Fibroblast of pulmonary artery (primary cell): Measurements from ENCODE around the gene PDLIM3.
A peak's percentile ranks its signal among the peaks of the same experiment; 100 is the strongest.
"Not testable (repeated sequence)": the region's sequence is repeated elsewhere in the genome, so short reads cannot be mapped to it uniquely, and the experiment has no call there.

Source experiments
- DNase-seq: peaks from one replicate; pipeline ENCODE4 v3.0.0-alpha.2; 2010; ENCODE audit warnings: low read depth
- H3K4me3 ChIP-seq: replicated peaks from 2 replicates; pipeline ENCODE4 v1.5.1; 2011; ENCODE audit warnings: low read depth, mild to moderate bottlenecking, control low read depth, low read length, moderate library complexity
- TF ChIP-seq, protein P1 (sequence below): IDR thresholded peaks from 2 replicates; pipeline ENCODE4 v1.5.1; 2011; ENCODE audit warnings: mild to moderate bottlenecking, control low read depth, low read length, inconsistent platforms; ENCODE audit errors: missing control alignments

The PDLIM3 gene

GRCh38 chr4:185565696-185566095 lies 30.4 kb upstream of the PDLIM3 start:
- DNase-seq, result no peak
- TF ChIP-seq, protein P1, sequence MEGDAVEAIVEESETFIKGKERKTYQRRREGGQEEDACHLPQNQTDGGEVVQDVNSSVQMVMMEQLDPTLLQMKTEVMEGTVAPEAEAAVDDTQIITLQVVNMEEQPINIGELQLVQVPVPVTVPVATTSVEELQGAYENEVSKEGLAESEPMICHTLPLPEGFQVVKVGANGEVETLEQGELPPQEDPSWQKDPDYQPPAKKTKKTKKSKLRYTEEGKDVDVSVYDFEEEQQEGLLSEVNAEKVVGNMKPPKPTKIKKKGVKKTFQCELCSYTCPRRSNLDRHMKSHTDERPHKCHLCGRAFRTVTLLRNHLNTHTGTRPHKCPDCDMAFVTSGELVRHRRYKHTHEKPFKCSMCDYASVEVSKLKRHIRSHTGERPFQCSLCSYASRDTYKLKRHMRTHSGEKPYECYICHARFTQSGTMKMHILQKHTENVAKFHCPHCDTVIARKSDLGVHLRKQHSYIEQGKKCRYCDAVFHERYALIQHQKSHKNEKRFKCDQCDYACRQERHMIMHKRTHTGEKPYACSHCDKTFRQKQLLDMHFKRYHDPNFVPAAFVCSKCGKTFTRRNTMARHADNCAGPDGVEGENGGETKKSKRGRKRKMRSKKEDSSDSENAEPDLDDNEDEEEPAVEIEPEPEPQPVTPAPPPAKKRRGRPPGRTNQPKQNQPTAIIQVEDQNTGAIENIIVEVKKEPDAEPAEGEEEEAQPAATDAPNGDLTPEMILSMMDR, result no peak
- H3K4me3 ChIP-seq, result no peak overlapping the region

DNA sequence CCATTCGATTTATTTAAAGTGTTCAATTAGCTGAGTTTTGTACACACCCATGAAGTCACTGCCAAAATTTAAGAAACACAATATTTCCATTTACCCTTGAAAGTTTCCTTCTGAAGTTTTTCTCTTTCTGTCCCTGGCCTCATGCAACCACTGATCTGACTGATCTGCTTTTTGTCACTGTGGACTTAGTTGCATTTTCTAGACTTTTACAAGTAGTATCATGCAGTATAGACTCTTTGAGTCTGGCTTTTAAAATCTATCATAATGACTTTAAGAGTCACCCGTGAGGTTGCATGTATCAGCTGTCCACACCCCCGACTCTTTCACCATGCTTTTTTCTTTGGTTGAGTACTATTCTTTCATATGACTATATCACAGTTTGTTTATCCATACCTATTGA lies 29.0 kb upstream of the PDLIM3 start:
- TF ChIP-seq, protein P1, result no peak
- DNase-seq, result no peak
- no peak overlapping the region for H3K4me3 ChIP-seq

DNA sequence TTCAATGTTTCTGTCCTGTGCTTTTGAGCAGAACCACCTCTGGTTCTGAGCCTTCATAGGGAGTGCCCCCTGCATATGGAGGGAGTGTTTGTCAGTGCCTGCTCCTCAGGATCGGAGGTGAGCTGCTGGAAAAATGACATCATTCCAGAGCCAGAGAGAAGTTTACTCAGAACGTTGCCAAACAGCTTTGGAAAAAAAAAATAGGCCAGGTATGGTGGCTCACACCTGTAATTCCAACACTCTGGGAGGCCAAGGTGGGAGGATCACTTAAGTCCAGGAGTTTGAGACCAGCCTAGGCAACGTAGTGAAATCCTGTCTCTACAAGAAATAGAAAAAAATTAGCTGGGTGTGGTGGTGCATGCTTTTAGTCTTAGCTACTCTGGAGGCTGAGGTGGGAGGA lies 27.2 kb upstream of the PDLIM3 start:
- TF ChIP-seq, protein P1, result no peak
- H3K4me3 ChIP-seq, result no peak overlapping the region

GRCh38 chr4:185560316-185560715 lies 25.0 kb upstream of the PDLIM3 start:
- DNase-seq, result no peak
- no peak overlapping the region for H3K4me3 ChIP-seq
- TF ChIP-seq, protein P1, result no peak

More for the DNA sequence above, 27.2 kb upstream of the PDLIM3 start:
- DNase-seq, result no peak

DNA sequence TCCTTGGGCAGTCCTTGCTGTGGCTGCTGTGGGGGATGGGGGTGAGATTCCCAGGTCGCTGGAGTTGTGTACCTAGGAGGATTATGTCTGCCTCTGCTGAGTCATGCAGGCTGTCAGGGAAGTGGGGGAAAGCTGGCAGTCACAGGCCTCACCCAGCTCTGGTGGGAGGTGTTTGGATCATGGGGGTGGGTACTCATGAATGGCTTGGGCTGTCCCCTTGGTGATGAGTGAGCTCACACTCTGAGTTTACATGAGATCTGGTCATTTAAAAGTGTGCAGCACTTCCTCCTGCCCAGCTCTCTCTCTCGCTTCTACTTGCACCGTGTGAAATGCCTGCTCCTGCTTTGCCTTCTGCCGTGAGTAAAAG lies 24.6 kb upstream of the PDLIM3 start:
- TF ChIP-seq, protein P1, result no peak
- DNase-seq, result peak; percentile 89
- no peak overlapping the region for H3K4me3 ChIP-seq

- DNase-seq, H3K4me3 ChIP-seq: not testable (repeated sequence)
Measured at GRCh38 chr4:185559251-185559914, 24.1 kb upstream of the PDLIM3 start.

DNA sequence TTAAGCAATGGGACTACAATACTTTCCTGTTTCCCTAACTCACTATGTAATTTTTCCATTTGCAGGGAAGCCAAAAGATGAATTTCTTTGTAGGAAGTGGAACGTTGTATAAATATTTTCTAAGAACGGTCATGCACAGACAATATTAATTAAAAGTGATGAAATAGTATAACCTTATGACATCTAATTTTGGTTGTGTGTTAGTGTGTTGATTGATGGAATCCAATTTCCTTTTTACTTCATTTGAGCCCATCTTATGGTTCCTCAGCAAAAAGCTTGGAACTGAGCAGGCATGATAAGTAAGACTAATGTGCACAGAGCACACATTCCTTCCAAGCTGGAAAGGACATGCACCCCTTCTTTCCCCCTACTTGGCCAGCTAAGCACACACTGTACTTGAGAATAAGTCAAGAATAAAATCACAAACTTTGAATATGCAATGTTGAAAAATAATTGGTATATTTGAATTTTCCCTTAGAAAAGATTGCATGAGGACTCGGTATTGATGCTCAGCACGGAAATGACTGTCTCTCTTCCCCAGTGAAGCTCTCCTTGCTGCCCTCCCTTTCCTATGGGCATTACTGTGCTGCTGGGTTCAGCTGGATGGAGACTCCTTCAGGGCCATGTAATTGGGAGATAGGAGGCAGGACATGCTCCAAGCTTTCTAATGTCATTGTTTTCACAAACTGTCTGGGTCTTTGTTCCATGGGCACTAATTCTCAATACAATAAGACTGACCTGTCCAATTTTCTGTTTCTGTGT lies 19.2 kb upstream of the PDLIM3 start:
- no peak for DNase-seq
- TF ChIP-seq, protein P1, result no peak
- H3K4me3 ChIP-seq, result no peak overlapping the region
